Measurements from ENCODE around the gene COMP.

Gene COMP

DNA sequence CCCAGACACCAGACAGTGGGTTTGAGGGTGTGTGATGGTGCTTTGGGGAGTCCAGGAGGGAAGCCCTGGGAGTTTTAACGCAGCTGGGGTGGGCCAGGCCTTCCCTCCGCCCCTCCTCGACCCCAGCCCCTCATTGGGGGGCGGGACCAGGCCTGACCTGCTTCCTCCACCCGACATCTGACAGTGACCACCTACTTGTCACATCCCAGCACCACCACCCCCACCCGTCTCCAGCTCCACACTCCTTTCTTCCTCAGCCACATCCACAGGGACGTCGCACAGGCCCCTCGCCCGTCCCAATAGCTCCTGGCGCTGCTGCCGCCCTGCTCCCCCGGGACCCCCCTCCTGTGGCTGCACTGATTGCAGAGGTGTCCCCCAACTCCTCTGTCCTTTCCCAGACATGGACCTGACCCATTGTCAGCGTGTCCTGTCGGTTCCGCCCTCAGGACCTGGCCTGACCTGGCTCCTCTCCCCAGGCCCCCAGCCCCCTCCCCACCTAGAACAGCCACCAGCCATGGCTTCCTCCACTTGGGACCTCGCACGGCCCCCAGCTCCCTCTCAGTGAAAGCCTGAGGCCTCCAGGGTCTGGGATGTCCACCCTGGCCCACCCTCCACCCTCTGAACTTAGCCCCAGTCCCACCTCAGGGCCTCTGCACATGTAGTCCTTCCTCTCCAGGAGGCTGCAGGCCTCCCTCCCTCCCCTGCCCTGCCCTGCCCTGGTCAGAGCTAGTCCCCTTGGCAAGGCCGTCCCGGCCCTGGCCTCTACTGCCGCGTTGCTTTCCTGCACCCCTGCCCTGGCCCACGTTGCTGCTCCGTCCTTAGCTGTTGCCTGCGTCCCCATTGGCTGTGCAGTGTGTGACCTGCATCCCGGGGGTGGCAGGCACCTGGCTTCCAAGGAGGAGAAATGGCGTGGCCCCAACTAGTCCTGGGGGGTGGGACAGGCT, 30.4 kb downstream of the COMP start:
- H3K9ac ChIP-seq (ENCODE audit: low read length): no peak overlapping the region
- no peak overlapping the region for H2AFZ ChIP-seq (ENCODE audit: low read depth, low read length)

DNA sequence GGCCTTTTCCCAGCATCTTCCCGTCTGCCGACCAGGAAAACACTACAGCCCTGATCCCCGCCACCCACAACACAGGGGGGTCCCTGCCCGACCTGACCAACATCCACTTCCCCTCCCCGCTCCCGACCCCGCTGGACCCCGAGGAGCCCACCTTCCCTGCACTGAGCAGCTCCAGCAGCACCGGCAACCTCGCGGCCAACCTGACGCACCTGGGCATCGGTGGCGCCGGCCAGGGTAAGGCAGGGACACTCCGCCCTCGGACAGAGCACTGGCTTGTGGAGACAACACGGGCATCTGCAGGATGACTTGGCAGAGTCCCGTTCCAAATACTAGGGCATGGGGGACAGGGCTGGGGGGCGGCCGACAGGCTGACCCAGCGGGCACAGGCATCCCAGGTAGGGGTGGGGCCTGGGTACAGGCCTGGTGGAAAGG, 31.1 kb downstream of the COMP start:
- no peak overlapping the region for H2AFZ ChIP-seq (ENCODE audit: low read depth, low read length)
- H3K79me2 ChIP-seq (ENCODE audit: low read length): no peaks in the 10 kb centered on the region
- TF ChIP-seq, protein P1, sequence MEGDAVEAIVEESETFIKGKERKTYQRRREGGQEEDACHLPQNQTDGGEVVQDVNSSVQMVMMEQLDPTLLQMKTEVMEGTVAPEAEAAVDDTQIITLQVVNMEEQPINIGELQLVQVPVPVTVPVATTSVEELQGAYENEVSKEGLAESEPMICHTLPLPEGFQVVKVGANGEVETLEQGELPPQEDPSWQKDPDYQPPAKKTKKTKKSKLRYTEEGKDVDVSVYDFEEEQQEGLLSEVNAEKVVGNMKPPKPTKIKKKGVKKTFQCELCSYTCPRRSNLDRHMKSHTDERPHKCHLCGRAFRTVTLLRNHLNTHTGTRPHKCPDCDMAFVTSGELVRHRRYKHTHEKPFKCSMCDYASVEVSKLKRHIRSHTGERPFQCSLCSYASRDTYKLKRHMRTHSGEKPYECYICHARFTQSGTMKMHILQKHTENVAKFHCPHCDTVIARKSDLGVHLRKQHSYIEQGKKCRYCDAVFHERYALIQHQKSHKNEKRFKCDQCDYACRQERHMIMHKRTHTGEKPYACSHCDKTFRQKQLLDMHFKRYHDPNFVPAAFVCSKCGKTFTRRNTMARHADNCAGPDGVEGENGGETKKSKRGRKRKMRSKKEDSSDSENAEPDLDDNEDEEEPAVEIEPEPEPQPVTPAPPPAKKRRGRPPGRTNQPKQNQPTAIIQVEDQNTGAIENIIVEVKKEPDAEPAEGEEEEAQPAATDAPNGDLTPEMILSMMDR (IDR thresholded peaks at IDR 0.05; ENCODE audit: low read depth, low read length): no peak
- no peak for TF ChIP-seq EZH2phosphoT487 (IDR thresholded peaks at IDR 0.05; ENCODE audit: low read depth)
- H3K9me3 ChIP-seq (ENCODE audit: insufficient read depth, low read length): no peaks in the 10 kb centered on the region
- no peak overlapping the region for H3K27ac ChIP-seq (ENCODE audit: low read length)
- no peaks in the 10 kb centered on the region for H3K36me3 ChIP-seq (replicated peaks; ENCODE audit: low read depth, low read length)
- no peak overlapping the region for H3K4me2 ChIP-seq (ENCODE audit: low read length)
- peaks cover 18% of the 10 kb centered on the region for H3K4me1 ChIP-seq (ENCODE audit: low read length)
- H3K9ac ChIP-seq (ENCODE audit: low read length): no peak overlapping the region
- H4K20me1 ChIP-seq (ENCODE audit: insufficient read depth, low read length): no peaks in the 10 kb centered on the region
- H3K4me3 ChIP-seq (ENCODE audit: low read length): no peak overlapping the region
- H3K27me3 ChIP-seq (ENCODE audit: low read depth, low read length): no peaks in the 10 kb centered on the region

More for the DNA sequence above, 30.4 kb downstream of the COMP start:
- H3K36me3 ChIP-seq (replicated peaks; ENCODE audit: low read depth, low read length): no peaks in the 10 kb centered on the region
- TF ChIP-seq, protein P1 (IDR thresholded peaks at IDR 0.05; ENCODE audit: low read depth, low read length): no peak
- no peak for TF ChIP-seq EZH2phosphoT487 (IDR thresholded peaks at IDR 0.05; ENCODE audit: low read depth)
- H4K20me1 ChIP-seq (ENCODE audit: insufficient read depth, low read length): no peaks in the 10 kb centered on the region
- no peak overlapping the region for H3K4me3 ChIP-seq (ENCODE audit: low read length)
- no peaks in the 10 kb centered on the region for H3K27me3 ChIP-seq (ENCODE audit: low read depth, low read length)
- H3K4me2 ChIP-seq (ENCODE audit: low read length): no peak overlapping the region
- peaks cover 25% of the 10 kb centered on the region for H3K4me1 ChIP-seq (ENCODE audit: low read length)
- no peak overlapping the region for H3K27ac ChIP-seq (ENCODE audit: low read length)
- H3K9me3 ChIP-seq (ENCODE audit: insufficient read depth, low read length): no peaks in the 10 kb centered on the region
- H3K79me2 ChIP-seq (ENCODE audit: low read length): no peaks in the 10 kb centered on the region

DNA sequence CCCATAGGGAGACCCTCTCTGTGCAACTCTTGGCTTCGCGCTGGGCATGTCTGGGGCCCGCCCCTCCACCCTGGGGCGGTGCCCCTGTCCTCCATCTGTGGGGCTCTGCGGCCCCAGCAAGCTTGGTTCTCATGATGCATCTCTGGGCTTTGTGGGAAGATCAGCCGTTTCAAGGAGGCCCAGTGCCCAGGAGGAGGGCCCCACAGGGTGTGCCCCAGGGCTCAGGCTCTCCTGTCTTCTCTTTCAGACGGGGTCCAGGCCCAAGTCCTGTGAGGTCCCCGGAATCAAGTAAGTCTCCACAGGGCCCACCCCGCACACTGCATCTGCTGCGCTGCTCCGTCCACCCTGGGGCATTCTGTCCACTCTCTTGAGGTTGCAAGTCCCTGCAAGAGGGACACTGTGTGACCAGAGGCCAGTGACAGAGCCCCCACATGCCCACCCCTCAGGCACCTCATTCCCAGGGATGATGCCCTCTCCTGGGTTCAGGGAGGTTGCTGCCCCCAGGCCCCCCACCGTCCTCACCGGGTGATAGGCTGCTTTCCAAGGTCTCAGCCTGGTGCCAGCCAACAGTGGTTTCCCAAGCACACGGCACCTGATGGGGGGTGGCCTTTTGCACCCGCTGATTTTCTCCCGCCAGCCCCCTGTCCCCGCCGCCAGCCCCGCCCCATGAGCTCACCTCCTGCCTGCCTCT, 31.7 kb downstream of the COMP start:
- no peak overlapping the region for H2AFZ ChIP-seq (ENCODE audit: low read depth, low read length)

More for the DNA sequence above, 31.7 kb downstream of the COMP start:
- no peak overlapping the region for H3K4me2 ChIP-seq (ENCODE audit: low read length)
- H3K36me3 ChIP-seq (replicated peaks; ENCODE audit: low read depth, low read length): peaks cover under 1% of the 10 kb centered on the region
- H4K20me1 ChIP-seq (ENCODE audit: insufficient read depth, low read length): no peaks in the 10 kb centered on the region
- no peaks in the 10 kb centered on the region for H3K79me2 ChIP-seq (ENCODE audit: low read length)
- peaks cover 12% of the 10 kb centered on the region for H3K4me1 ChIP-seq (ENCODE audit: low read length)
- no peaks in the 10 kb centered on the region for H3K9me3 ChIP-seq (ENCODE audit: insufficient read depth, low read length)
- TF ChIP-seq EZH2phosphoT487 (IDR thresholded peaks at IDR 0.05; ENCODE audit: low read depth): no peak
- TF ChIP-seq, protein P1 (IDR thresholded peaks at IDR 0.05; ENCODE audit: low read depth, low read length): no peak
- no peaks in the 10 kb centered on the region for H3K27me3 ChIP-seq (ENCODE audit: low read depth, low read length)
- no peak overlapping the region for H3K4me3 ChIP-seq (ENCODE audit: low read length)
- H3K27ac ChIP-seq (ENCODE audit: low read length): no peak overlapping the region
- H3K9ac ChIP-seq (ENCODE audit: low read length): no peak overlapping the region
